ENCODE measurements around the gene STXBP6.

The STXBP6 gene

DNA sequence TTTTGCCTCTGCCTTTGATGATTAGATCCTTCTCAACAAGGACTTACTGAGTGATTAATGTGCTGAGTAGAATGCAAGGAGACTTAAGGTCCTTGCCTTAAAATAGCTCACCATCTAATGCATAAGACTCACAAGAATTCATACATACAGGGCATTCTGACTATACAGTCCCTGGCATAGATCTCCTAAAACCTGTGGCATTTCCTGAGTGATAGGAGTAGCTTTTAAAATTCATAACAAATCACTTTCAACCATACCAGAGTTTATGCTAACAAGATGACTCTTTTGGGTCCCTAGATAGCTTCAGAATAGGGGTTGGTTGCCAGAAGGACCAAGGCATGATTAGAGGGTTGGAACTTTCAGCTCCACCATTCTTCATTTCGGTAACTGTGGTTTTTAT is 48.8 kb downstream of the STXBP6 start:
- Histone ChIP-seq H3K9me3 (no peaks in the 10 kb centered on the region), H3K36me3 (no peaks in the 10 kb centered on the region), H3K27me3 (no peaks in the 10 kb centered on the region), H3K4me3 (ENCODE audit: low read depth in 1 of 2, low read length in 1 of 2) (no peak overlapping the region), H3K4me1 (ENCODE audit: control insufficient read depth in 1 of 2, insufficient read depth in 1 of 2, low read depth in 1 of 2, low read length in 1 of 2) (no peaks in the 10 kb centered on the region), H3K27ac (no peak overlapping the region)
- TF ChIP-seq, protein P1, sequence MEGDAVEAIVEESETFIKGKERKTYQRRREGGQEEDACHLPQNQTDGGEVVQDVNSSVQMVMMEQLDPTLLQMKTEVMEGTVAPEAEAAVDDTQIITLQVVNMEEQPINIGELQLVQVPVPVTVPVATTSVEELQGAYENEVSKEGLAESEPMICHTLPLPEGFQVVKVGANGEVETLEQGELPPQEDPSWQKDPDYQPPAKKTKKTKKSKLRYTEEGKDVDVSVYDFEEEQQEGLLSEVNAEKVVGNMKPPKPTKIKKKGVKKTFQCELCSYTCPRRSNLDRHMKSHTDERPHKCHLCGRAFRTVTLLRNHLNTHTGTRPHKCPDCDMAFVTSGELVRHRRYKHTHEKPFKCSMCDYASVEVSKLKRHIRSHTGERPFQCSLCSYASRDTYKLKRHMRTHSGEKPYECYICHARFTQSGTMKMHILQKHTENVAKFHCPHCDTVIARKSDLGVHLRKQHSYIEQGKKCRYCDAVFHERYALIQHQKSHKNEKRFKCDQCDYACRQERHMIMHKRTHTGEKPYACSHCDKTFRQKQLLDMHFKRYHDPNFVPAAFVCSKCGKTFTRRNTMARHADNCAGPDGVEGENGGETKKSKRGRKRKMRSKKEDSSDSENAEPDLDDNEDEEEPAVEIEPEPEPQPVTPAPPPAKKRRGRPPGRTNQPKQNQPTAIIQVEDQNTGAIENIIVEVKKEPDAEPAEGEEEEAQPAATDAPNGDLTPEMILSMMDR (IDR thresholded peaks at IDR 0.05) = no peak

DNA sequence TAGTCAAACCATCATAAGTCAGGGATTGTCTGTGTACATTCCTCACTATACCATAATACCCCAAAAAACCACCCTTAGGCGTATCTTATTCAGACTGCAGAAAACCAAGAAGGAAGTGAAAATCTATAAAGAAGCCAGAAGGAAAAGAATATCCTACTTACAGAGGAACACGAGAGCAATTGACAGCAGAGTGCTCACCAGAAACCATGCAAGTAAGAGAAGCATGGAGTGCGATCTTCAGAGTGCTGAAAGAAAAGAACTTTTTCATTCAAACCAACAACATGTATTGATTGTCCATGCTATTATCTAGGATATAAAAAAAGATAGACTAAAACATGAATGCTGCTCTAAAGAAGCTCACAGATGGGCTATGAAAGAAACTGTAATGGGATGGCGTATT is 50.8 kb downstream of the STXBP6 start:
- no peaks in the 10 kb centered on the region for H3K36me3 ChIP-seq
- no peaks in the 10 kb centered on the region for H3K27me3 ChIP-seq
- TF ChIP-seq, protein P1 (IDR thresholded peaks at IDR 0.05) = no peak
- H3K4me3 ChIP-seq (ENCODE audit: low read depth in 1 of 2, low read length in 1 of 2) = no peak overlapping the region
- no peaks in the 10 kb centered on the region for H3K4me1 ChIP-seq (ENCODE audit: control insufficient read depth in 1 of 2, insufficient read depth in 1 of 2, low read depth in 1 of 2, low read length in 1 of 2)
- H3K9me3 ChIP-seq = no peaks in the 10 kb centered on the region
- H3K27ac ChIP-seq = no peak overlapping the region

DNA sequence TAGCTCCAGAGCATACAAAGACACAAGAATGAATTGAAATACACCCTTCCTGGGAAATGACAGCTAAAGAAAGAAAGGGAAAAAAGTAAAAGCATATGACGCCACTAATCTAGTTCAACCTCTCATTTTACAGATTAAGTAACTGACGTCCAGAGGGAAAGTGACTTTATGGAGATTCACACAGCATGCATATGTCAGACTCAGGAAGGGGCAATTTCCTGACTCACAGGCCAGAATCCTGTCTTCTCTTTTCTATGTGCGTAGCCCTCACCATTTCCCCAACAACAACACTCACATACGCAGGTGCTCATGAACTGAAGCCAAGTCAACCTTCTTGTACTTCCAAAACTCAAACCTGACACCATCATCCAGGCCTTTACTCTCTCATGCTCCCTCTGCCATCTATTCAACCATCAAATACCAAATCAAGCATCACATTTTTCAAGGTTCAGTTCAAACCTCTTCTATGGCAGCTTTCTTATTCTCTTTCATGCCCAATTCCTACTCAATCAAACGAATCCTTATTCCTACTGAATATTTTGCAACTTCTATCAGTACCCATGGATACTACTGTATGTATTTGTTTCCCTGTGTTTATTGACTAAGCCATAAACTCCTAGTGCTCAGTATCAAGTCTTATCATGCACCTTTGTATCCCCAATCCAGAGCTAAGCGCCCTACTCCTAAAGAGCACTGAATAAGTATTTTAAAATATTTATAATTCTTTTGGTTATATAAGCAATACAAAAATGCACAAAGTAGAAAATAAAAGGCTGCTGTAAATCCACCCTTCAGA is 52.8 kb downstream of the STXBP6 start:
- Histone ChIP-seq H3K9me3 (no peaks in the 10 kb centered on the region), H3K27ac (no peak overlapping the region), H3K36me3 (no peaks in the 10 kb centered on the region), H3K27me3 (no peaks in the 10 kb centered on the region), H3K4me3 (ENCODE audit: low read depth in 1 of 2, low read length in 1 of 2) (no peak overlapping the region), H3K4me1 (ENCODE audit: control insufficient read depth in 1 of 2, insufficient read depth in 1 of 2, low read depth in 1 of 2, low read length in 1 of 2) (no peaks in the 10 kb centered on the region)
- TF ChIP-seq, protein P1 (IDR thresholded peaks at IDR 0.05) = no peak

DNA sequence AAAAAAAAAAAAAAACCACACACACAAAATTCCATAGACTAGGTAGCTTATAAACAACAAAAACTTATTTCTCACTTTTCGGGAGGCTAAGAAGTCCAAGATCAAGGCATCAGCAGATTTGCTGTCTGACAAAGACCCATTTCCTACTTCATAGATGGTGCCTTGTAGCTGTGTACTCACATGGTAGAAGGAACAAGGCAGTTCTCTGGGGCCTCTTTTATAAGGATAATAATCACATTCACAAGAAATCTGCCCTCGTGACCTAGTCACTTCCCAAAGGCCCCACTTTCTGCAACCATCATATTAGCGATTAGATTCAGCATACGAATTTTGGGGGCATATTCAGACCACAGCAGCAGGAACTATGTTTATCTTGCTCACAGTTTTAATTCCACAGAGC is 54.9 kb downstream of the STXBP6 start:
- no peak overlapping the region for H3K4me3 ChIP-seq (ENCODE audit: low read depth in 1 of 2, low read length in 1 of 2)
- no peaks in the 10 kb centered on the region for H3K36me3 ChIP-seq
- no peak overlapping the region for H3K27ac ChIP-seq
- H3K27me3 ChIP-seq = no peaks in the 10 kb centered on the region
- no peaks in the 10 kb centered on the region for H3K9me3 ChIP-seq
- H3K4me1 ChIP-seq (ENCODE audit: control insufficient read depth in 1 of 2, insufficient read depth in 1 of 2, low read depth in 1 of 2, low read length in 1 of 2) = peaks cover 2 to 3% of the 10 kb centered on the region in 2 experiments
- TF ChIP-seq, protein P1 (IDR thresholded peaks at IDR 0.05) = no peak

DNA sequence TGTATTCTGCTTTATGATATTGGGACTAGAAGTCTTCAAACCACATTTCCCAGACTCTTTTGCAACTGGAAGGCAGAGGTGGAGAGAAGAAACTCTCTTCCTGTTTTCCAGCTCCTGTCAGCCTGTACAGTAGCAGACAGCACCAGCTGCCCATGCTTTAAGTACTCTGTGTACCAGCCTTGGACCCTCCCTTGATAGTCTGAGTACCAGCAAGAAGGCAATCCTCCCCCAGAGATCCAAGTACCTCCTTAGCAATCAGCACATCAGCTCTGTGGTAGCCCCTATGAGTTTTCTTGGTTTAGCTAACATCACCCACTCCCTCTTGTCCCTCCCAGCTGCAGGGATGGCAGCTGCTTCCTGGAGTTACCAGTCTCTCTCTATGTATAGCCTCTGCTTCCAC is 56.3 kb downstream of the STXBP6 start:
- Histone ChIP-seq H3K27me3 (no peaks in the 10 kb centered on the region), H3K4me1 (ENCODE audit: control insufficient read depth in 1 of 2, insufficient read depth in 1 of 2, low read depth in 1 of 2, low read length in 1 of 2) (peaks cover 15 to 17% of the 10 kb centered on the region in 2 experiments), H3K4me3 (ENCODE audit: low read depth in 1 of 2, low read length in 1 of 2) (no peak overlapping the region), H3K27ac (no peak overlapping the region), H3K9me3 (no peaks in the 10 kb centered on the region), H3K36me3 (no peaks in the 10 kb centered on the region)
- TF ChIP-seq, protein P1 (IDR thresholded peaks at IDR 0.05) = no peak

Measured in neutrophil (primary cell).